ENCODE data around the gene SLC30A2. TPM values are rescaled to one million over a fixed set of nuclear protein-coding genes. Genes with fewer than 3 reads are reported as not detected.

SLC30A2 gene
- total and polyA plus RNA-seq, 2 of the 13 experiments (the other 11 are each of a cell fraction or from before 2014, with no cell fraction given) = not detected

GRCh38 chr1:26035203-26035958 is 10.5 kb downstream of the SLC30A2 start (continued):
- TF ChIP-seq AHDC1 (CRISPR knock-in tag; IDR thresholded peaks at IDR 0.05; ENCODE audit: borderline replicate concordance) (no peak), CEBPZ (IDR thresholded peaks at IDR 0.05; ENCODE audit: low read length) (no peak), HOXA3 (CRISPR knock-in tag; IDR thresholded peaks at IDR 0.05) (no peak), TBX3 (IDR thresholded peaks at IDR 0.05; ENCODE audit: borderline replicate concordance) (no peak), ZNF468 (CRISPR knock-in tag; IDR thresholded peaks at IDR 0.05) (no peak), TFDP1 (CRISPR knock-in tag; IDR thresholded peaks at IDR 0.05; ENCODE audit: borderline replicate concordance) (0 out of 2 replicates have a peak, but pooled peaks have one; percentile 24), ZNF251 (CRISPR knock-in tag; IDR thresholded peaks at IDR 0.05) (no peak), MED13 (CRISPR knock-in tag; IDR thresholded peaks at IDR 0.05) (no peak), MEF2D (CRISPR knock-in tag; IDR thresholded peaks at IDR 0.05) (0 out of 2 replicates have a peak, but pooled peaks have one; percentile 15), NR2F2 (IDR thresholded peaks at IDR 0.05; ENCODE audit: borderline replicate concordance, low read depth) (no peak), CENPX (CRISPR knock-in tag; IDR thresholded peaks at IDR 0.05) (no peak), AHR (CRISPR knock-in tag; IDR thresholded peaks at IDR 0.05) (no peak), ZBTB2 (CRISPR knock-in tag; IDR thresholded peaks at IDR 0.05; ENCODE audit: low read depth) (no peak), SNAPC2 (CRISPR knock-in tag; IDR thresholded peaks at IDR 0.05) (no peak), ZNF709 (CRISPR knock-in tag; IDR thresholded peaks at IDR 0.05) (peak; percentile 81; the same call in 1 of the 2 replicates), ZNF282 (IDR thresholded peaks at IDR 0.05; ENCODE audit: partially characterized antibody) (no peak), SKI (IDR thresholded peaks at IDR 0.05; ENCODE audit: partially characterized antibody) (no peak), ZNF572 (CRISPR knock-in tag; IDR thresholded peaks at IDR 0.05) (peak; percentile 15; the same call in 1 of the 2 replicates)
